OCI-LY1 (cell line): Measurements from ENCODE around the gene MARCKSL1.

Experiments
- H2AFZ ChIP-seq: fragments of 200-600 bp; sonication (generic), shearing (Covaris generic); 2 replicates; pipeline ENCODE4 v1.6.0; 2014; ENCODE audit warnings: antibody characterized with exemption, mild to moderate bottlenecking, low read length
- H3F3A ChIP-seq: fragments of 200-600 bp; sonication (generic), shearing (Covaris generic); 2 replicates; pipeline ENCODE4 v1.6.0; 2014; ENCODE audit warnings: mild to moderate bottlenecking, antibody characterized with exemption, low read length, moderate library complexity; ENCODE audit not compliant: insufficient read depth
- H3K27ac ChIP-seq: fragments of 200-600 bp; sonication (generic); 2 replicates; pipeline ENCODE4 v1.5.1; 2014; ENCODE audit warnings: low read length, mixed run types, mild to moderate bottlenecking, low read depth; ENCODE audit not compliant: poor library complexity, severe bottlenecking
- H3K27me3 ChIP-seq: fragments of 200-600 bp; sonication (generic); 2 replicates; pipeline ENCODE4 v1.6.0; 2014; ENCODE audit warnings: antibody characterized with exemption, mild to moderate bottlenecking, low read length, moderate library complexity; ENCODE audit not compliant: insufficient read depth
- H3K36me3 ChIP-seq: fragments of 200-600 bp; sonication (generic); 2 replicates; pipeline ENCODE4 v1.6.1; 2014; ENCODE audit warnings: mild to moderate bottlenecking, antibody characterized with exemption, low read length, moderate library complexity, mixed read lengths; ENCODE audit not compliant: insufficient read depth
- H3K4me1 ChIP-seq: fragments of 200-600 bp; sonication (generic); 2 replicates; pipeline ENCODE4 v1.5.1; 2014; ENCODE audit warnings: mild to moderate bottlenecking, low read length, moderate library complexity; ENCODE audit not compliant: insufficient read depth, severe bottlenecking
- H3K4me2 ChIP-seq: fragments of 200-600 bp; sonication (generic), shearing (Covaris generic); 2 replicates; pipeline ENCODE4 v1.6.1; 2014; ENCODE audit warnings: low read length
- H3K4me3 ChIP-seq: fragments of 200-600 bp; sonication (generic); 2 replicates; pipeline ENCODE4 v1.5.1; 2014; ENCODE audit warnings: low read length, low read depth, mild to moderate bottlenecking, mixed read lengths; ENCODE audit not compliant: poor library complexity, severe bottlenecking
- H3K79me2 ChIP-seq: fragments of 200-600 bp; shearing (Covaris generic); 2 replicates; pipeline ENCODE4 v1.6.1; 2016; ENCODE audit warnings: mixed run types, low read length, mixed read lengths; ENCODE audit not compliant: insufficient read depth
- H3K9ac ChIP-seq: fragments of 200-600 bp; sonication (generic), shearing (Covaris generic); 2 replicates; pipeline ENCODE4 v1.6.1; 2014; ENCODE audit warnings: mild to moderate bottlenecking, low read length, mixed read lengths
- H3K9me2 ChIP-seq: fragments of 200-600 bp; sonication (generic), shearing (Covaris generic); 2 replicates; pipeline ENCODE4 v1.6.1; 2014; ENCODE audit warnings: low read depth, mild to moderate bottlenecking, low read length, mixed read lengths
- H3K9me3 ChIP-seq: fragments of 200-600 bp; shearing (Covaris generic); 2 replicates; pipeline ENCODE4 v1.6.1; 2014; ENCODE audit warnings: low read length, mixed read lengths
- H4K20me1 ChIP-seq: fragments of 200-600 bp; sonication (generic), shearing (Covaris generic); 2 replicates; pipeline ENCODE4 v1.6.0; 2016; ENCODE audit warnings: mild to moderate bottlenecking, low read length; ENCODE audit not compliant: insufficient read depth
- CTCF ChIP-seq: fragments of 200-600 bp; sonication (generic), shearing (Covaris generic); IDR thresholded peaks from 2 replicates; pipeline ENCODE4 v1.5.1; 2017; ENCODE audit warnings: mild to moderate bottlenecking, antibody characterized with exemption, low read length, moderate library complexity, mixed read lengths
- EZH2 ChIP-seq: fragments of 200-600 bp; sonication (generic), shearing (Covaris generic); IDR thresholded peaks from 2 replicates; pipeline ENCODE4 v1.8.0; 2017; ENCODE audit warnings: borderline replicate concordance, mixed run types, mild to moderate bottlenecking, antibody characterized with exemption, low read length, moderate library complexity, mixed read lengths

Gene MARCKSL1

GRCh38 chr1:32335535-32335789, 571 bp downstream of the MARCKSL1 start:
- no peaks in the 10 kb centered on the region for H3K9me2 ChIP-seq
- 0 out of 2 replicates have a peak, but pooled peaks cover 8% of the 10 kb centered on the region for H3K27me3 ChIP-seq
- H3K4me1 ChIP-seq: peaks cover 44% of the 10 kb centered on the region
- peak overlapping the region; percentile 77 for H3K27ac ChIP-seq
- H3K4me2 ChIP-seq: peak overlapping the region; percentile 96
- H2AFZ ChIP-seq: no peak overlapping the region
- H3K4me3 ChIP-seq: peak overlapping the region; percentile 74
- peaks cover 44% of the 10 kb centered on the region for H3K36me3 ChIP-seq
- no peaks in the 10 kb centered on the region for H4K20me1 ChIP-seq
- no peak for TF ChIP-seq EZH2
- no peak for TF ChIP-seq CTCF
- H3K9me3 ChIP-seq: no peaks in the 10 kb centered on the region
- H3K79me2 ChIP-seq: peaks cover 7% of the 10 kb centered on the region; the same call in 1 of the 2 replicates
- peak overlapping the region; percentile 85 for H3K9ac ChIP-seq
- peaks cover 15% of the 10 kb centered on the region for H3F3A ChIP-seq

- Histone ChIP-seq H3K4me1 (peaks cover 44% of the 10 kb centered on the region), H3K79me2 (peaks cover 7% of the 10 kb centered on the region; the same call in 1 of the 2 replicates), H3K27me3 (0 out of 2 replicates have a peak, but pooled peaks cover 8% of the 10 kb centered on the region), H3K27ac (peak overlapping the region; percentile 77), H3K9me3 (no peaks in the 10 kb centered on the region), H3K4me2 (peak overlapping the region; percentile 96), H3K36me3 (peaks cover 48% of the 10 kb centered on the region), H3F3A (peaks cover 15% of the 10 kb centered on the region), H3K9me2 (no peaks in the 10 kb centered on the region), H3K9ac (peak overlapping the region; percentile 85), H2AFZ (no peak overlapping the region), H4K20me1 (no peaks in the 10 kb centered on the region), H3K4me3 (peak overlapping the region; percentile 74)
- TF ChIP-seq EZH2 (no peak), CTCF (peak; percentile 67)
Measured at GRCh38 chr1:32334864-32335534, 1.0 kb downstream of the MARCKSL1 start.

- peaks cover 55% of the 10 kb centered on the region for H3K36me3 ChIP-seq
- TF ChIP-seq CTCF: no peak
- TF ChIP-seq EZH2: no peak
- H3K4me3 ChIP-seq: peak overlapping the region; percentile 74
- peak overlapping the region; percentile 85 for H3K9ac ChIP-seq
- H2AFZ ChIP-seq: no peak overlapping the region
- no peaks in the 10 kb centered on the region for H3K9me3 ChIP-seq
- 0 out of 2 replicates have a peak, but pooled peaks cover 8% of the 10 kb centered on the region for H3K27me3 ChIP-seq
- H3K4me1 ChIP-seq: peaks cover 44% of the 10 kb centered on the region
- H3F3A ChIP-seq: peaks cover 15% of the 10 kb centered on the region
- H3K27ac ChIP-seq: peak overlapping the region; percentile 77
- no peaks in the 10 kb centered on the region for H3K9me2 ChIP-seq
- H4K20me1 ChIP-seq: no peaks in the 10 kb centered on the region
- H3K79me2 ChIP-seq: peaks cover 7% of the 10 kb centered on the region; the same call in 1 of the 2 replicates
- peak overlapping the region; percentile 96 for H3K4me2 ChIP-seq
Measured at GRCh38 chr1:32334274-32334861, 1.7 kb downstream of the MARCKSL1 start.
